SH-SY5Y (cell line): ENCODE results near the gene FIG4.

ENCODE experiments used
- GATA2 ChIP-seq: IDR thresholded peaks from 2 replicates; pipeline ENCODE4 v1.6.1; 2011; ENCODE audit warnings: mild to moderate bottlenecking, low read depth, low read length
- GATA3 ChIP-seq: IDR thresholded peaks from 2 replicates; pipeline ENCODE4 v1.6.1; 2011; ENCODE audit warnings: low read depth, mild to moderate bottlenecking, low read length, moderate library complexity

DNA sequence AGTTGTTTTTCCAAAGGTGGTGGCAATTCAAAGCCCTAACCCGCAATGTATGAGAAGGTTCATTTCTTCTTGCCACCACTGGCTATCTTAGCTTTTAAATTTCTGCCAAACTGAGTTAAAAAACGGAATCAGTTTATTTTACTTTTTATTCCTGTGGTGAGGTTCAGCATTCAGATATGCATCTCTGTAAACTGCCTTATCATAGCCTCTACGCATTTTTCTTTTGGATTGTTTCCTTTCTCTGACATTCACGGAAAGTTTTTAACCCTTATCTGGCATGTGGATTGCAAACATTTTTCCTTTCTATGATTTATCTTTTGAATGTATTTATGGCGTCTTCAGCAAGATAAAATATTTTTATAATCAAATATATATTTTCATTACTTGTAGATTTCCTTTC is 37.8 kb upstream of the FIG4 start:
- TF ChIP-seq GATA2 (no peak), GATA3 (no peak)
